ENCODE data around the gene GULP1.
"Not testable (repeated sequence)": the region's sequence is repeated elsewhere in the genome, so short reads cannot be mapped to it uniquely, and the experiment has no call there.

Gene GULP1, protein sequence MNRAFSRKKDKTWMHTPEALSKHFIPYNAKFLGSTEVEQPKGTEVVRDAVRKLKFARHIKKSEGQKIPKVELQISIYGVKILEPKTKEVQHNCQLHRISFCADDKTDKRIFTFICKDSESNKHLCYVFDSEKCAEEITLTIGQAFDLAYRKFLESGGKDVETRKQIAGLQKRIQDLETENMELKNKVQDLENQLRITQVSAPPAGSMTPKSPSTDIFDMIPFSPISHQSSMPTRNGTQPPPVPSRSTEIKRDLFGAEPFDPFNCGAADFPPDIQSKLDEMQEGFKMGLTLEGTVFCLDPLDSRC

GRCh38 chr2:188291617-188292347, at the start of gene GULP1:
GULP1 (plus strand) TSS chr2:188291874; CDS start chr2:188477703, 185,829 bp downstream.
- DNase-seq (ENCODE audit: low read depth): no peak

- DNase-seq (ENCODE audit: low read depth): no peak
Measured at GRCh38 chr2:188243381-188243780, 48.3 kb upstream of the GULP1 start.

DNA sequence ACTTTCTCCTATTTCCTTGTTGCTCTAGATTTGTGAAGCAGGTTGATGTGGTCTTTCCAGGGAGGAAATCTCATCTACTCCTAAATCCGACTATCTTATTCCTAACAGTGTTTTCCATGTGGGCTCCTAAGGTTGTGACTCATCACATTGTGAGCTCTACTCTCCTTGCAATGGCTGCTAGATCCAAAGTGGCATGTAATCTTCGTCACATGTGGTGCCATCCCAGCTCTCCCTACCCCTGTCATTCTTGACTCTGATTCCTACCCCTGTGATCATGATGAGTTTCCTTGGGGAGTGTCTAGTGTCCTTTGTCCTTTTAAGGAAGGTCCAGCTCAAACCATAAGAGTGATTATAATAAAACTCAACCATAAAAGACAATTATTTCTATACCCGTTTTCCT, 47.3 kb upstream of the GULP1 start:
- no peak for DNase-seq (ENCODE audit: low read depth)

- no peak for DNase-seq (ENCODE audit: low read depth)
Measured at GRCh38 chr2:188245230-188245629, 46.4 kb upstream of the GULP1 start.

DNA sequence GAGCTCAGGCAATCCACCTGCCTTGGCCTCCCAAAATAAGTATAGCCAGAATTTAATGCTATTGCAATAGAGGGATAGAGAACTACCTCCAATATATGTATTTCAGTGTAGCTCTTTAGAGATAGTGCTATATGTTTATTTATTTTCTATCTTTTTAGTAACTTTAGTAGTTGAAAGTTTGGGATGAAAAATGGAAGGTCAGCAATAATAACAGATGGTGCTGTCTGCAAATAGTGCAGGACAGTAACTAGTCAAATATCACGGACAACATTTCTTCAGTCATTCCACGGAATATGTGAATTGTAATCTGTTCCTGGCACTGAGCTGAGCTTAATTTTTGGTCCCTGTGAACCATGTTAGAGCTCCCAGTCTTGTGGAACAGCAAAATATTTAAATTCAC, 43.2 kb upstream of the GULP1 start:
- no peak for DNase-seq (ENCODE audit: low read depth)

GRCh38 chr2:188251034-188251433, 40.6 kb upstream of the GULP1 start:
- no peak for DNase-seq (ENCODE audit: low read depth)

DNA sequence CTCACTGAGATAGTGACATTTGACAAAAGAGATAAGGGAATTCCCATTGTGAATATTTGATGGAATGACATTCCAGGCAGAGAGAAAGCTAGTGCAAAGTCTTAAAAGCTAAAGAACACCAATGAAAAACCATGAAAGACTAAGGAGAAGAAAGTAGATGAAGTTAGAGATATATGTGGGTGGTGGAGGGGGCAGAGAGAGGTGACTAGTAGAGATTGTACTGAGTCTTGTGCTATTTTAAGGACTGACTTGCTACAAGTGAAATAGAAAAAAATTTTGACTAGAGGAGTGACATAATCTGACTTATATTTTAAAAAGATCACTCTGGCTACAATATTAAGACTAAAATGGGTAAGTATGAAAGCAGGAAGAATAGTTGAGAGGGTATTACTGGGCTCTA, 35.3 kb upstream of the GULP1 start:
- DNase-seq (ENCODE audit: low read depth): no peak

DNA sequence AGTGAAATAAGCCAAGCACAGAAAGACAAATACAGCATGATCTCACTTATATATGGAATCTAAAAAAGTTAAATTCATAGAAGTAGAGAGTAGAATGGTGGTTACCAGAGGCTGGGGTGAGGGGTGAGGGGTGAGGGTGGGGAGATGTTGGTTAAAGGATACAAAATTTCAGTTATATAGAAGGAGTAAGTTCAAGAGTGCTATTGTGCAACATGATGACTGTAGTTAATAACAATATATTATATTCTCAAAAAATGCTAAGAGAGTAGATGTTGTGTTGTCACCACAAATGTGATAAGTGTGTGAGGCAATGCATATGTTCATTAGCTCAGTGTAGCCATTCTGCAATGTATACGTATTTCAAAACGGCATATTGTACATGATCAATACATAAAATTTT, 26.4 kb upstream of the GULP1 start:
- no peak for DNase-seq (ENCODE audit: low read depth)

- no peak for DNase-seq (ENCODE audit: low read depth)
Measured at GRCh38 chr2:188267776-188268175, 23.9 kb upstream of the GULP1 start.

GRCh38 chr2:188269004-188269403, 22.7 kb upstream of the GULP1 start:
- no peak for DNase-seq (ENCODE audit: low read depth)

GRCh38 chr2:188272121-188272520, 19.6 kb upstream of the GULP1 start:
- DNase-seq (ENCODE audit: low read depth): no peak

DNA sequence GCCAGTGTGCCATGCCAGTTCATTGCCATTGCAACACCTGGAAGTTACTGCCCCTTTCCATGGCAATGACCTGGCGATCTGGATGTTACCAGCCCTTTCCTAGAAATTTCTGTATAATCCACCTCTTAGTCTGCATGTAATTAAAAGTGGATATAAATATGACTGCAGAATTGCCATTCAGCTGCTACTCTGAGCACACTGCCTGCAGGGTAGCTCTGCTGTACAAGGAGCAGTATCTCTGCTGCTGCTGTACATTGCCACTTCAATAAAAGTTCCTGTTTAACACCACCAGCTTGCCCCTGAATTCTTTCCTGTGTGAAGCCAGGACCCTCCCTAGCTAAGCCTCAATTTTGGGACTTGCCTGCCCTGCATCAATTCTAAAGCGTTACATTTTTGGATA, 17.4 kb upstream of the GULP1 start:
- no peak for DNase-seq (ENCODE audit: low read depth)

GRCh38 chr2:188276255-188276654, 15.4 kb upstream of the GULP1 start:
- no peak for DNase-seq (ENCODE audit: low read depth)

DNA sequence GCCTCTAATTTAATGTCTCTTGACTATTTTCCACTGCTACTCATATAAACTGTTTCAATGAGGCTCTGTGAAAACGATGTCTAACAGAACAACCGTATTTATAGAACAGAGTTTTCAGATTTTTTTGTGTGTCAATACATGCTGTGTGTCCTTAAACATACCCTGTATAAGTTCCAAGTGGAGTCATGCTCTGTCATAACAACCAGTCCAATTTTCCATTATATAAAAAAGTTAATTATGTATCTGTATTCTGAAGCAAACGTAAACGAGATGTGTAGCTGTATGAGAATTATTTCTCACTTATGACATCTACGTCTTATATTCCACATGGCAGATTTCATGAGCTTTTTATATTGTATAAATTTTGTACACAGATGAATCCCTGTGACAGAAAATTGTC, 13.9 kb upstream of the GULP1 start:
- no peak for DNase-seq (ENCODE audit: low read depth)

DNA sequence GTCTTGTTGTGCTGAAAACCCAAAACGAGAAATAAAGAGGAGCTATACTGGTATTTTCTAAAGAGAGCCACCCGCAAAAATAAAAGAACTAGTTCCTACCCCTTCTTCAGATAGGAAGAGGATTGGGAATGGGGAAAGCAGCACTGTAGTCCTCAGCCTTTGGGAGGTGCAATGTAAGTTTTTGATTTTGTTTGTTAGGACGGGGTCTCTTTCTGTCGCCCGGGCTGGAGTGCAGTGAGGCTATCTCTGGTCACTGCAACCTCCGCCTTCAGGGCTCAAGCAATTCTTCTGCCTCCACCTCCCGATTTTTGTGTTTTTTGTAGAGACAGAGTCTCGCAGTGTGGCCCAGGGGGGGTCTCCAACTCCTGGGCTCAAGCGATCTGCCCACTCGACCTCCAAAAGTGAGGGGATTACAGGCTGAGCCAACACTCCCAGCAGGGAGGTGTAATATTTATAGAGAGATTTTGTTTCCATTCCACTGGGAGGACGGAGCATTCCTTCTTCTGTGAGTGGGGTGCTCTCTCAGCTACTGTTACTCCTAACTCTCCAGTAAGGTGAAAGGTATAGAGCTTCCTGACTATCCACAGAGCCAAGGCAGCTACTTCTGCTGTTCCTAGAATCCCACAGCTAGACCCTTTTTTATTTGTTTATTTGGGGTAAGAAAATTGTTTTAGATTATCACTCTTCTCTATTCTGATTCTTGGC, 13.1 kb upstream of the GULP1 start:
- DNase-seq (ENCODE audit: low read depth): no peak

DNA sequence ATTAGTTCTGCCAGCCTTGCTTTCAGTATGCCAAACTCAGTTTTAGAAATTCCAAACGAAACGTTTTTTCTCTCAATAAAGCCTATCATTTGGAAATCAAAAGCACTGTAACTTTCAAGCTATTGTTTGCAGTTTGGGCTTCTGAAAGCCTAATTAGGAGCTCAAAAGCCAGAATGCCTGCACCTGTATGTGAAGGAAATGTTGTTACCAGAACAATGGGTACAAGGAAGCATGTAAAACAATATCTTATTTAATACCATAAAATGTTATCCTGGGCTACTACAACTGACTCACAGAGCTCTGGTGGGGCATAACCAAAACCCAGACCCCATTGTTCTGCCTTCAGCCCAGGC, 12.6 kb upstream of the GULP1 start:
- no peak for DNase-seq (ENCODE audit: low read depth)

DNA sequence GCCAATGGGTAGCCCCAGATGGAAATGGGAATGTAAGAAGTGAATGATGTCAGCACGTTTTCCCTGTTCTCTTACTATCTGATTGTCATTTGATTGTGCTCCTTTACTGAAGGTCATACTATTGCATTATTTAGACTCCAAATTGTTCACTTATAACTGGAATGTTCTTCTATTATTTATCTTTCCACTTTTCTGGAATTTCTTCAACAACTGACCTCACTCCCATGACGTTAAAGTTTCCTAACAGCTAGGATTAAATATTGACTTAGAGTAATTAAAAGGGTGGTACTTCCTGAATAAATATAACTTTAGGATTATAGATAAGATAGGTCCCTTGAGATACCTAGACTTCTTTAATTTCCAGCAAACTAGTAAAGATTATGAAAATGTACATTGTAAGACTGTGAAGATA, 10.9 kb upstream of the GULP1 start:
- no peak for DNase-seq (ENCODE audit: low read depth)

- no peak for DNase-seq (ENCODE audit: low read depth)
Measured at GRCh38 chr2:188282907-188283306, 8.8 kb upstream of the GULP1 start.

GRCh38 chr2:188284251-188284650, 7.4 kb upstream of the GULP1 start:
- DNase-seq (ENCODE audit: low read depth): not testable (repeated sequence)

GRCh38 chr2:188285049-188285448, 6.6 kb upstream of the GULP1 start:
- DNase-seq (ENCODE audit: low read depth): no peak

DNA sequence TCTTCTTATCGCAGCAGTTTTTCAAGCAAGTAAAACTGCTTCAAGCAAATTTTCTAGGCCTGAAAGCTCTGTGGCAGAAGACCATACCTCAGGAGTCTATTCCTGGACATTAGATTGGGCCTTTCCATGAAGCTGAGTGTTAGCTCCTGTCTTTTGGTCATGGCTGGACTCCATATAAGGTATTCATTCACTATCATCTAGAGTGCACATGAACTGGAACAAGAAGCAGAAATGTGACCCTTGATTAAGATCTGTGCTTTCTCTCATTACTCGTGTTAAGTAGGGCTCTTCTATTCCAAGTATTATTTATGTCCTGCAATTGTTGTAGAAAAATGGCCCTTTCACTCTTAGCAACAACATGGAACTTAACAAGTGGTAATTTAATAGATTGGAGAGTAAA, 5.9 kb upstream of the GULP1 start:
- DNase-seq (ENCODE audit: low read depth): no peak

- no peak for DNase-seq (ENCODE audit: low read depth)
Measured at GRCh38 chr2:188291142-188291616, 495 bp upstream of the GULP1 start.
